ENCODE data around the gene ANO4. TPM values are rescaled to one million over a fixed set of nuclear protein-coding genes. Genes with fewer than 3 reads are reported as not detected.

The ANO4 gene
- total and polyA plus RNA-seq, 2 donors (not counting 1 experiment from before 2014, with no cell fraction given): not detected

- H3K4me3 Mint-ChIP-seq: no peak overlapping the region
- H3K79me2 ChIP-seq (ENCODE audit: control insufficient read depth, insufficient read depth, low read length): no peaks in the 10 kb centered on the region
- peaks cover 6% of the 10 kb centered on the region for H3K27me3 Mint-ChIP-seq
- H3K4me1 Mint-ChIP-seq: no peaks in the 10 kb centered on the region
- ChIA-PET POLR2A (no interaction called here), CTCF (no interaction called here)
- no peaks in the 10 kb centered on the region for H4K20me1 ChIP-seq (ENCODE audit: control insufficient read depth, insufficient read depth, low read length, poor library complexity, severe bottlenecking)
- no peak overlapping the region for H3K27ac ChIP-seq (ENCODE audit: low read length in 2 of 2)
- no peaks in the 10 kb centered on the region for H3K9me3 Mint-ChIP-seq (ENCODE audit: insufficient read depth)
- intact Hi-C loops (cut with micrococcal nuclease): no loop called here
- H2AFZ ChIP-seq (ENCODE audit: insufficient read depth, low read depth, low read length, poor library complexity, severe bottlenecking): no peak overlapping the region
- H3K4me3 ChIP-seq (ENCODE audit: control extremely low read depth in 1 of 5, extremely low read depth in 1 of 5, insufficient read depth in 1 of 5, low read depth in 2 of 5, low read length in 4 of 5): no peak overlapping the region
- H3K4me1 ChIP-seq (ENCODE audit: control insufficient read depth in 2 of 2, insufficient read depth in 2 of 2, low read length in 2 of 2): no peaks in the 10 kb centered on the region
- H3K4me2 ChIP-seq (replicated peaks; ENCODE audit: low read depth, low read length, poor library complexity, severe bottlenecking): no peak overlapping the region
- no peak for TF ChIP-seq EZH2 (IDR thresholded peaks at IDR 0.05; ENCODE audit: borderline replicate concordance, insufficient read depth, low read depth, low read length, poor library complexity, severe bottlenecking)
- no CpG with 5 or more reads among the region's 3 CpGs for WGBS (ENCODE audit: insufficient coverage)
- no peaks in the 10 kb centered on the region for H3K9me3 ChIP-seq (ENCODE audit: control extremely low read depth in 1 of 3, control insufficient read depth in 2 of 3, insufficient read depth in 1 of 3, low read length in 2 of 3)
- H3K36me3 ChIP-seq (replicated peaks in 1 of 2; ENCODE audit: control extremely low read depth in 1 of 2, control insufficient read depth in 1 of 2, extremely low read depth in 1 of 2, insufficient read depth in 2 of 2, low read length in 1 of 2): no peaks in the 10 kb centered on the region
- DNase-seq (no peak), ATAC-seq (ENCODE audit: low read depth) (no peak)
- no peak overlapping the region for H3K27ac Mint-ChIP-seq
- H3K27me3 ChIP-seq (replicated peaks in 1 of 4; ENCODE audit: control extremely low read depth in 1 of 4, control insufficient read depth in 3 of 4, insufficient read depth in 4 of 4, low read length in 3 of 4): no peaks in the 10 kb centered on the region
- no peak overlapping the region for H3K9ac ChIP-seq (ENCODE audit: low read length)
These were observed 168.8 kb downstream of the ANO4 start for GRCh38 chr12:100963381-100963780.

DNA sequence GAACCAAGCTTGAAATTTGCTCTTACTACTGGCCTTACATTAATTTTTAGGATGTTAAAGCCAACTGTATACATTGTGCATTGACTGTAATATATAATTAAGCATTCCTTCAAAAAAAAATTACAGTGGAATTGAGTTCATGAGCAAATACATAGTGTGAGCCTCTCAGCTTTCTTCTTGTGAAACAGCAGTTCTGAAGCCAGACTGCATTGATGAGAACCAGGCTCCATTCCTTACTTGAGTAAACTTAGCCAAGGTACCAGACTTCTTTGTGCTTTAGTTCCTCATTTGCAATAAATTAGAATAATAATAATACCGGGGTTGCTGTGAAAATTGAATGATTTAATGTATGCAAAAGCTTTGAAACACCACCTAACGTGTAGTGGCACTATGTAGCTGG is 169.5 kb downstream of the ANO4 start:
- H4K20me1 ChIP-seq (ENCODE audit: control insufficient read depth, insufficient read depth, low read length, poor library complexity, severe bottlenecking): no peaks in the 10 kb centered on the region
- H3K4me2 ChIP-seq (replicated peaks; ENCODE audit: low read depth, low read length, poor library complexity, severe bottlenecking): no peak overlapping the region
- H3K9me3 ChIP-seq (ENCODE audit: control extremely low read depth in 1 of 3, control insufficient read depth in 2 of 3, insufficient read depth in 1 of 3, low read length in 2 of 3): no peaks in the 10 kb centered on the region
- peaks cover 6% of the 10 kb centered on the region for H3K27me3 Mint-ChIP-seq
- no peaks in the 10 kb centered on the region for H3K4me1 Mint-ChIP-seq
- H3K4me3 ChIP-seq (ENCODE audit: control extremely low read depth in 1 of 5, extremely low read depth in 1 of 5, insufficient read depth in 1 of 5, low read depth in 2 of 5, low read length in 4 of 5): no peak overlapping the region
- WGBS (ENCODE audit: insufficient coverage): no CpG with 5 or more reads among the region's 2 CpGs
- CTCF ChIA-PET: no interaction called here
- POLR2A ChIA-PET: no interaction called here
- H3K4me1 ChIP-seq (ENCODE audit: control insufficient read depth in 2 of 2, insufficient read depth in 2 of 2, low read length in 2 of 2): no peaks in the 10 kb centered on the region
- no peak overlapping the region for H3K4me3 Mint-ChIP-seq
- intact Hi-C loops (cut with micrococcal nuclease): no loop called here
- ATAC-seq (ENCODE audit: low read depth) (no peak), DNase-seq (no peak)
- H3K27ac ChIP-seq (ENCODE audit: low read length in 2 of 2): no peak overlapping the region
- no peaks in the 10 kb centered on the region for H3K27me3 ChIP-seq (replicated peaks in 1 of 4; ENCODE audit: control extremely low read depth in 1 of 4, control insufficient read depth in 3 of 4, insufficient read depth in 4 of 4, low read length in 3 of 4)
- no peak overlapping the region for H2AFZ ChIP-seq (ENCODE audit: insufficient read depth, low read depth, low read length, poor library complexity, severe bottlenecking)
- H3K9me3 Mint-ChIP-seq (ENCODE audit: insufficient read depth): no peaks in the 10 kb centered on the region
- no peaks in the 10 kb centered on the region for H3K36me3 ChIP-seq (replicated peaks in 1 of 2; ENCODE audit: control extremely low read depth in 1 of 2, control insufficient read depth in 1 of 2, extremely low read depth in 1 of 2, insufficient read depth in 2 of 2, low read length in 1 of 2)
- H3K79me2 ChIP-seq (ENCODE audit: control insufficient read depth, insufficient read depth, low read length): no peaks in the 10 kb centered on the region
- no peak overlapping the region for H3K27ac Mint-ChIP-seq
- TF ChIP-seq, protein P1, sequence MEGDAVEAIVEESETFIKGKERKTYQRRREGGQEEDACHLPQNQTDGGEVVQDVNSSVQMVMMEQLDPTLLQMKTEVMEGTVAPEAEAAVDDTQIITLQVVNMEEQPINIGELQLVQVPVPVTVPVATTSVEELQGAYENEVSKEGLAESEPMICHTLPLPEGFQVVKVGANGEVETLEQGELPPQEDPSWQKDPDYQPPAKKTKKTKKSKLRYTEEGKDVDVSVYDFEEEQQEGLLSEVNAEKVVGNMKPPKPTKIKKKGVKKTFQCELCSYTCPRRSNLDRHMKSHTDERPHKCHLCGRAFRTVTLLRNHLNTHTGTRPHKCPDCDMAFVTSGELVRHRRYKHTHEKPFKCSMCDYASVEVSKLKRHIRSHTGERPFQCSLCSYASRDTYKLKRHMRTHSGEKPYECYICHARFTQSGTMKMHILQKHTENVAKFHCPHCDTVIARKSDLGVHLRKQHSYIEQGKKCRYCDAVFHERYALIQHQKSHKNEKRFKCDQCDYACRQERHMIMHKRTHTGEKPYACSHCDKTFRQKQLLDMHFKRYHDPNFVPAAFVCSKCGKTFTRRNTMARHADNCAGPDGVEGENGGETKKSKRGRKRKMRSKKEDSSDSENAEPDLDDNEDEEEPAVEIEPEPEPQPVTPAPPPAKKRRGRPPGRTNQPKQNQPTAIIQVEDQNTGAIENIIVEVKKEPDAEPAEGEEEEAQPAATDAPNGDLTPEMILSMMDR (IDR thresholded peaks at IDR 0.05): no peak
- no peak for TF ChIP-seq EZH2 (IDR thresholded peaks at IDR 0.05; ENCODE audit: borderline replicate concordance, insufficient read depth, low read depth, low read length, poor library complexity, severe bottlenecking)
- H3K9ac ChIP-seq (ENCODE audit: low read length): no peak overlapping the region

Data from B cell (primary cell).